Inferior parietal cortex (tissue), 1 donor: ENCODE data around the gene TCEAL9.
"Not testable (repeated sequence)": the region's sequence is repeated elsewhere in the genome, so short reads cannot be mapped to it uniquely, and the experiment has no call there.

Experiments
- DNase-seq: peaks from one replicate; pipeline ENCODE4 v3.0.0-alpha.2; 2016; ENCODE audit errors: extremely low spot score

TCEAL9 gene

GRCh38 chrX:103356130-103356798 is at the start of gene TCEAL9:
Gene TCEAL9 (plus strand): TSS chrX:103356506. CDS start chrX:103357685, 1,179 bp downstream.
- DNase-seq, result peak; percentile 58

- no peak for DNase-seq
Observed at GRCh38 chrX:103309860-103310554, 46.3 kb upstream of the TCEAL9 start.

- DNase-seq, result peak; percentile 60
Observed at GRCh38 chrX:103310555-103311398, 45.5 kb upstream of the TCEAL9 start, which contains the start of gene BEX2. Gene BEX2 (minus strand): TSS chrX:103310990. CDS start chrX:103309976, 1,014 bp downstream.

GRCh38 chrX:103311399-103311780 is 44.9 kb upstream of the TCEAL9 start:
- no peak for DNase-seq

- peak; percentile 71 for DNase-seq
Observed at GRCh38 chrX:103329991-103330390, 26.3 kb upstream of the TCEAL9 start, which contains the start of gene TCEAL7. Gene TCEAL7 (plus strand): TSS chrX:103330239. CDS start chrX:103331404, 1,165 bp downstream.

- no peak for DNase-seq
Observed at GRCh38 chrX:103330681-103331288, 25.5 kb upstream of the TCEAL9 start.

GRCh38 chrX:103338663-103339062 is 17.6 kb upstream of the TCEAL9 start:
- no peak for DNase-seq

- peak; percentile 60 for DNase-seq
Observed at GRCh38 chrX:103343105-103343504, 13.2 kb upstream of the TCEAL9 start.

- DNase-seq, result no peak
Observed at GRCh38 chrX:103344606-103345005, 11.7 kb upstream of the TCEAL9 start.

GRCh38 chrX:103347682-103348397 is 8.5 kb upstream of the TCEAL9 start:
- DNase-seq, result no peak

GRCh38 chrX:103356858-103357257 is 552 bp downstream of the TCEAL9 start:
- DNase-seq, result no peak

GRCh38 chrX:103357871-103358270 is 1.6 kb downstream of the TCEAL9 start:
- no peak for DNase-seq

GRCh38 chrX:103359605-103360004 is 3.3 kb downstream of the TCEAL9 start:
- DNase-seq, result not testable (repeated sequence)

- DNase-seq, result no peak
Observed at GRCh38 chrX:103360092-103360491, 3.8 kb downstream of the TCEAL9 start.

- DNase-seq, result no peak
Observed at GRCh38 chrX:103360916-103361315, 4.6 kb downstream of the TCEAL9 start.

GRCh38 chrX:103361798-103362197 is 5.5 kb downstream of the TCEAL9 start:
- DNase-seq, result no peak

GRCh38 chrX:103362474-103362873 is 6.2 kb downstream of the TCEAL9 start:
- no peak for DNase-seq

- no peak for DNase-seq
Observed at GRCh38 chrX:103363046-103363445, 6.7 kb downstream of the TCEAL9 start.

- no peak for DNase-seq
Observed at GRCh38 chrX:103367502-103367901, 11.2 kb downstream of the TCEAL9 start.

- DNase-seq, result no peak
Observed at GRCh38 chrX:103369479-103369878, 13.2 kb downstream of the TCEAL9 start.

GRCh38 chrX:103372886-103373285 is 16.6 kb downstream of the TCEAL9 start:
- no peak for DNase-seq
